Stimulated activated CD8-positive, alpha-beta memory T cell treated with anti-CD3 and anti-CD28 coated beads, Interleukin-15, amount 100 ng/mL, for 1 hour (primary cell): ENCODE data around the gene NUDT8.
"Not testable (repeated sequence)": the region's sequence is repeated elsewhere in the genome, so short reads cannot be mapped to it uniquely, and the experiment has no call there.

Experiments used
- DNase-seq: peaks from one replicate; pipeline ENCODE4 v3.0.0-alpha.2; 2020; ENCODE audit warnings: low read depth

NUDT8 gene

DNA sequence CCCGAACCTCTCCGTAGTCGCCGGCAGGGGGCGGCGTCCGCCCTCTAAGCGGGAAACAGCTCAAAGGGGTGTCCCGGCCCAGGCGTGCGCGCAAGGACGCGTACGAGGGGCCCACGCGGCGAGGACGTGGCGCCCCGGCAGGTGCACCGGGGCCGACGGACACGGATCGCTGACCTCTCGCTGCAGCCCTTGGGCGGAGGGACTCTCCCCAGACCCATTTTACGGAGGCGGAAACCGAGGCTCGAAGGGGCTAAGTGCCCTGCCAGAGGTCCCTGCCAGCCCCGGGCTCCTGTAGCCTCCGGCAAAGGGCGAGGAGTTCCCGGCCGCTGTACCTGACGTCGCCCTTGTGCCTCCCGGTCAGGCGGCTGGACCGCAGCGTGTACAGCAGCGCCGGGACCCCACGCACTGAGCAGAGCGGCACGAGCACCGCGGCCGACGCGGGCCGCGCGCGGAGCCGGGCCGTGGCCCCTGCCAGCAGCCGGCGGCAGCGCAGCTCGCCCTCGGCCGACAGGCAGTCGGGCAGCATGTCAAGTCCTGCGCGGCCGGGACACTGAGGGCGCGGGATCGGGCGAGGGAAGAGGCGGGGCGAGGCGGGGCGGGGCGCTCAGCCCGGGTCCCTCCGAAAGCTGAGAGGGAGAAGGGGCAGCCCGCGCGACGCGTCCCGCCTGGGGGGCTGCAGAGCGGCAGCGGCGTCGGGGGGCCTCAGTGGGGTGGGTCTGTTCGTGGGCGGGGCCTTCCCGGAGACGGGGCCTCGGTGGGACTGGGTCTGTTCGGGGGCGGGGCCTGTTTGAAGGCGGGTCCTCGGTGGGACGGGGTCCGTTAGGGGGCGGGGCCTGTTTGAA is at the start of gene NUDT8:
NUDT8 (minus strand) TSS at position 552 of the 842 bp plus-strand sequence; CDS start at position 526, 26 bp downstream.
- peak; percentile 93 for DNase-seq

- no peak for DNase-seq
These were observed 45.5 kb upstream of the NUDT8 start for GRCh38 chr11:67675058-67675747.

DNA sequence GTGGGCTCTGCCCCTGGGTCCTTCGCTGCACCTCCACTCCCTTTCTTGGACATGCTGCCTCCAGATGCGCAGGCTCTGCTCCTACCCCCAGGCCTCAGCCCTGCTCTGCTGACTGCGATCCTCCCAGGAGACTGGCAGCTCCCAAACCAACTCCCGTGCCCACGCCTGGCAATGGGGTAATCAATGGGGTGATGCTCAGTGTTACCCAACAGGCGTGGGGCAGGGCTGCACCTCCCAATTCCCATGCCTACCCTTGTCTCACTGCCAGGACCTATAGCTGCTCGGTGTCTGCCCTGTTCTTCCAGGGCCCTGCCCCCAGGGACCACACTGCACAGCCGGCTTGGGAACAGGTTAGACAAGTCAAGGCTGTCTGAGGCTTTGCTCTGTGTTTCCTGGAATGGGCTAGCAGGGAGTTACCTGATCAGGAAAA is 44.7 kb upstream of the NUDT8 start, which contains the start of gene ALDH3B2:
ALDH3B2 (minus strand) TSS at position 182 of the 430 bp plus-strand sequence. CDS start 7,688 bp downstream, outside the sequence.
- DNase-seq, result no peak

GRCh38 chr11:67673902-67674301 is 44.2 kb upstream of the NUDT8 start:
- DNase-seq, result no peak

GRCh38 chr11:67673358-67673757 is 43.6 kb upstream of the NUDT8 start:
- DNase-seq, result no peak

DNA sequence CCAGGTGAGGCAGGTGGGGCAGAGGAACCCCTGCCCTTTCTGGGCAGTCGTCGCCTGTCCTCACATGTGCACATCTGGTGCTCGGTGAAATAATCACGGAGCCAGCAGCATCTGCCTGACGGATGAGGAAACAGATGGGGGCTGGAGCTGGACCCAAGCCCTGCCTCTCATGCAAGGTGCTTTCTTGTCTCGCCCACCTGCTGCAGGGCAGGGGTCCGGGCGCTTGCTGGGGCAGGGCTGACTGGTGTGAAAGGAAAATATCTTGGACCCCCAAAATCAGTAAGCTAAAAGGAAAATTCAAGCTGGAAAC is 41.4 kb upstream of the NUDT8 start:
- DNase-seq, result no peak

GRCh38 chr11:67670316-67671210 is 40.8 kb upstream of the NUDT8 start:
- DNase-seq, result no peak

DNA sequence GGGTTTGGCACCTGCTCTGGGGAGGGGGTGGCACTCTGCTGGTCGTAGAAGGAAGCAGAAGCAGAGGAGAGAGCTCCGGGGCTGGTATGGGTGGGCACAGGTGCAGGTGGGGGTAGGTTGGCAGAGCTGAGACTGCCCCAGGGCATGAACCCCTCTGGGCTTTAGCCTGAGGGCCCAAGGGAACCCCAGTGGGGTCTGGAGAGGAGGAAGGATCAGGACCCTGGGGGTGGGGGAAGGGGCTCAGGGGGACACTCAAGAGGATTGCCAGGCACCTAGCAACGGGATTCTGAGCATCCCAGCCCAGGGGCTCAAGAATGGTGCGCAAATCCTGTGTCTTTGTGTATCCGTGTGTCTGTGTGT is 38.4 kb upstream of the NUDT8 start:
- no peak for DNase-seq

- no peak for DNase-seq
These were observed 37.9 kb upstream of the NUDT8 start for GRCh38 chr11:67667490-67668191.

DNA sequence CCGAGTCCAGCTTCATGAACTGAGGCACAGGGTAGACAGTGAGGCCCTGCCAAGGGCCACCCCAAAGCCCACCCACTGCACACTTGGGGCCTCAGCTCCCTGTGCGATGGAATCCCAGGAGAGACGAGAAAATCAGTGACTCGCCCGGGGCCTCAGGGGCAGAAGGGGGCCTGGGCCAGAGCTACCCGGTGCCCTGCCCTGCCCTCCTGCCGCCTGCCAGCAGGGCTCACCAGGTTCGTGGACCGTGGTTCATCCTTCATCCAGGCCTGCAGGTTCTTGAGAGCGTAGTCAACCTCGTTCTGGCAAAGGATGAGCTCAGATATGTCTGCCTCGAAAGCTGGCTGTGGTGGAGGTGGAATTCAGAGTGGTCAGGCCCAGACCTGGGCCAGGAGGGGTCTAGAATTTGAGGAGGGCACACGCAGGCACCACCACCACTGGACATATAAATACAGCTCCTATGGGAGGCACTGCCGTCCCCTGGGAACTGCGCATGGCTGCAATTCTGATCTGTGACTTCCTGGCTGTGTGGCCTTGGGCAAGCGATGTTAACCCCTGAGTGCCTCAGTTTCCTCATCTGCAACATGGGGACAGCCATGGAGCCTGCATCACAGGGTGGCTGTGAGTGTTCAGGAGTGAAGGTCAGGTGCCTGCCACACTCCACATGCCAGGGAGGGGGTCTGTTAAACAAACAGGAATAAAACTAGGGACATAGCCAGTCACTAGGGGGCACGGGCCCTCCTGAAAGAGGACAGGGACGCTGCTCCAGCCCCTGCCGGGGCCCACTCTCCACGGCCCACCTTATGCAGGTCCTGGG is 37.1 kb upstream of the NUDT8 start:
- no peak for DNase-seq

DNA sequence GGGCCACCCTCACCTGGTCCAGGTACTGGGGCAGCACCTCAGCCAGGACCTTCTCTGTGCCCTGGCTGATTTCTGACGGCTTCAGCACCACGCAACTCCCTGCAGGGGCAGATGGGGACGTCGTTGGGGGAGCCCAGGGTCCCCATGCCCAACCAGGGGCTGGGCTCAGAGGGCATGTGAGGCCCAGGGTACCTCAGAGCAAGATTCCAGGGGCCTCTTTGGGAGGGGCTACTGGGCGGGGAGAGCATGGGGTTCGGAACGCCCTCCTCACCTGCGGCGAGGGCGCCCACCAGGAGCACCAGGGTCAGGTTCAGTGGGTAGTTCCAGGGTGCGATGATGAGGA is 36.5 kb upstream of the NUDT8 start:
- no peak for DNase-seq

- DNase-seq, result no peak
These were observed 36.0 kb upstream of the NUDT8 start for GRCh38 chr11:67665541-67666302.

DNA sequence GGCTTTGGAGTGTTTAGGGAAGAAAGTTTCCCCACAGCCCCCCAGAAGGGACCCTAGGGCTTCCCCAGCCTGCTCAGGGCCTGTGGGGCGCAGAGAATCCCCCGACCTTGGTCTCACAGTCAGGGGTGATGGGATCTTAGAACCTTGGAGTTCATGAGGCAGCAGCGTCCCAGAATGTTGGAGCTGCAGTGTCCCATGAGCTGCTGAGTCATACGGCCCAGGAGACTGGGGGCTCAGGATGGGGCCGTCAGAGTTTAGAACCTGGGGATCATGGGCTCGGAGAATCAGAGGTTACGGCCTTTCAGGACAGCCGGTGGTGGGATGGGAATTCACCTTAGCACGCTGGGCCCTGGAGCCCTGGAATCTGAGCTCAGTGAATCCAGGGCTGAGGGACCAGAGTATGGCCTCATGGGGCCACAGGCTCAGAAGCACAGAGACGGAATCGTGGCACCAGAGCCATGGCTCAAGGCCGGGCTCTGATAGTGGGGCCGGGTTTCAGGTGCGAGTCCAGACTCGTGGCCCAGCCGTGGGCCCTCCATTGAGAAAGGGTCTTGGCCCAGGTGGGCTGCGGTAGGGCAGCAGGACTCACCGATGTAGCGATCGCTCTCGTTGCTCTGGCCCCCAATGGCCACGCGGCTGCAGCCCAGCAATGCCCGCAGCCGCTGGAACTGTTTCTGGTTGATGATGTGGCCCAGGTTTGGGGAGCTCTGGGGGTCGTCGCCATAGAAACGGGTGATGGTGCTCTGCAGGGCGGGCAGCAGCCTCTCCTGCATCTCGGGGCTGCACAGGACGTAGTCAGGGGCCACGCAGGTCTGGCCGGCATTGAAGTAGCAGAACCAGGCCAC is 35.2 kb upstream of the NUDT8 start:
- no peak for DNase-seq

GRCh38 chr11:67664213-67664585 is 34.5 kb upstream of the NUDT8 start:
- DNase-seq, result no peak

GRCh38 chr11:67663532-67664212 is 33.9 kb upstream of the NUDT8 start:
- no peak for DNase-seq

- DNase-seq, result no peak
These were observed 33.2 kb upstream of the NUDT8 start for GRCh38 chr11:67662835-67663531.

GRCh38 chr11:67662142-67662834 is 32.6 kb upstream of the NUDT8 start:
- no peak for DNase-seq

- not testable (repeated sequence) for DNase-seq
These were observed 31.0 kb upstream of the NUDT8 start for GRCh38 chr11:67660752-67661151.
